Measurements from ENCODE around the gene ITIH5.

ITIH5 gene

GRCh38 chr10:7622969-7623368, 43.8 kb downstream of the ITIH5 start:
- no peak overlapping the region for H3K4me3 ChIP-seq (ENCODE audit: low read depth, low read length)
- TF ChIP-seq CTCF (IDR thresholded peaks at IDR 0.05; ENCODE audit: low read depth, low read length), result no peak

GRCh38 chr10:7618461-7618860, 48.3 kb downstream of the ITIH5 start:
- no peak for TF ChIP-seq CTCF (IDR thresholded peaks at IDR 0.05; ENCODE audit: low read depth, low read length)
- H3K4me3 ChIP-seq (ENCODE audit: low read depth, low read length), result no peak overlapping the region

GRCh38 chr10:7611909-7612308, 54.9 kb downstream of the ITIH5 start:
- no peak overlapping the region for H3K4me3 ChIP-seq (ENCODE audit: low read depth, low read length)
- TF ChIP-seq CTCF (IDR thresholded peaks at IDR 0.05; ENCODE audit: low read depth, low read length), result no peak

GRCh38 chr10:7610651-7611389, 55.9 kb downstream of the ITIH5 start:
- H3K4me3 ChIP-seq (ENCODE audit: low read depth, low read length), result no peak overlapping the region
- TF ChIP-seq CTCF (IDR thresholded peaks at IDR 0.05; ENCODE audit: low read depth, low read length), result no peak

- H3K4me3 ChIP-seq (ENCODE audit: low read depth, low read length), result no peak overlapping the region
- no peak for TF ChIP-seq CTCF (IDR thresholded peaks at IDR 0.05; ENCODE audit: low read depth, low read length)
These were observed 56.7 kb downstream of the ITIH5 start for GRCh38 chr10:7610026-7610425.

GRCh38 chr10:7609556-7609955, 57.2 kb downstream of the ITIH5 start:
- H3K4me3 ChIP-seq (ENCODE audit: low read depth, low read length), result no peak overlapping the region
- no peak for TF ChIP-seq CTCF (IDR thresholded peaks at IDR 0.05; ENCODE audit: low read depth, low read length)

GRCh38 chr10:7608001-7608400, 58.8 kb downstream of the ITIH5 start:
- no peak for TF ChIP-seq CTCF (IDR thresholded peaks at IDR 0.05; ENCODE audit: low read depth, low read length)
- no peak overlapping the region for H3K4me3 ChIP-seq (ENCODE audit: low read depth, low read length)

All from WI38 (cell line).